Large intestine (tissue), 3 donors: ENCODE results near the gene TIGAR. TPM values are rescaled to one million over a fixed set of nuclear protein-coding genes. Genes with fewer than 3 reads are reported as not detected.

Experiments
- DNase-seq, 2 donors: peaks; one replicate each; pipeline versions ENCODE4 v3.0.0 to v3.0.0-alpha.2; 2013
- H3K27ac ChIP-seq: one replicate; pipeline ENCODE4 v1.5.1; 2013; ENCODE audit warnings: low read length
- H3K27me3 ChIP-seq: 2 replicates; pipeline ENCODE4 v1.6.1; 2013; ENCODE audit warnings: low read length; ENCODE audit not compliant: control insufficient read depth, insufficient read depth
- H3K36me3 ChIP-seq: 2 replicates; pipeline ENCODE4 v1.6.1; 2013; ENCODE audit warnings: low read length; ENCODE audit not compliant: control insufficient read depth, insufficient read depth
- H3K4me1 ChIP-seq: one replicate; pipeline ENCODE4 v1.6.1; 2013; ENCODE audit warnings: low read length; ENCODE audit not compliant: control insufficient read depth, insufficient read depth
- H3K4me3 ChIP-seq: one replicate; pipeline ENCODE4 v1.5.1; 2013; ENCODE audit warnings: low read length
- H3K9me3 ChIP-seq: one replicate; pipeline ENCODE4 v1.6.1; 2013; ENCODE audit warnings: mild to moderate bottlenecking, low read depth, low read length, moderate library complexity; ENCODE audit not compliant: control insufficient read depth
- WGBS: methylation state at CpG from one replicate; pipeline ENCODE4 v1.1.5; 2013; ENCODE audit warnings: low lambda C conversion rate; ENCODE audit not compliant: insufficient coverage; 5-methylcytosine and 5-hydroxymethylcytosine counted together
- polyA plus RNA-seq: library from polyadenylated mRNA; unstranded; fragments of 120-200 nt; gene quantifications from one replicate; pipeline ENCODE4 v1.2.1, GENCODE V29; 2013

The TIGAR gene
- polyA plus RNA-seq, 1 donor, result 5.0 TPM

- no peak for DNase-seq
- no peak overlapping the region for H3K27ac ChIP-seq
- H3K9me3 ChIP-seq, result no peaks in the 10 kb centered on the region
- H3K4me1 ChIP-seq, result peaks cover 71% of the 10 kb centered on the region
- WGBS, result no CpG with 5 or more reads among the region's 12 CpGs
- no peak overlapping the region for H3K4me3 ChIP-seq
- H3K27me3 ChIP-seq, result no peaks in the 10 kb centered on the region
- H3K36me3 ChIP-seq, result peaks cover 92% of the 10 kb centered on the region
These were observed 38.0 kb upstream of the TIGAR start for GRCh38 chr12:4282892-4283511.

- H3K4me1 ChIP-seq, result peaks cover 71% of the 10 kb centered on the region
- WGBS, result no CpG with 5 or more reads among the region's 12 CpGs
- no peaks in the 10 kb centered on the region for H3K27me3 ChIP-seq
- peaks cover 91% of the 10 kb centered on the region for H3K36me3 ChIP-seq
- no peak overlapping the region for H3K4me3 ChIP-seq
- H3K9me3 ChIP-seq, result no peaks in the 10 kb centered on the region
- DNase-seq, result no peak
- H3K27ac ChIP-seq, result no peak overlapping the region
These were observed 37.3 kb upstream of the TIGAR start for GRCh38 chr12:4283512-4284255.

- peaks cover 93% of the 10 kb centered on the region for H3K36me3 ChIP-seq
- no peaks in the 10 kb centered on the region for H3K27me3 ChIP-seq
- H3K4me1 ChIP-seq, result peaks cover 74% of the 10 kb centered on the region
- no peak for DNase-seq
- no peak overlapping the region for H3K27ac ChIP-seq
- H3K4me3 ChIP-seq, result no peak overlapping the region
- H3K9me3 ChIP-seq, result no peaks in the 10 kb centered on the region
- WGBS, result no CpG with 5 or more reads among the region's 4 CpGs
These were observed 36.7 kb upstream of the TIGAR start for GRCh38 chr12:4284306-4284705.

GRCh38 chr12:4285070-4285469 is 35.9 kb upstream of the TIGAR start:
- Histone ChIP-seq H3K36me3 (peaks cover 93% of the 10 kb centered on the region), H3K4me1 (peaks cover 68% of the 10 kb centered on the region), H3K4me3 (no peak overlapping the region), H3K9me3 (no peaks in the 10 kb centered on the region), H3K27ac (no peak overlapping the region), H3K27me3 (no peaks in the 10 kb centered on the region)
- WGBS, result 86% methylated on average over 1 of the region's 8 CpGs
- DNase-seq, result no peak

- H3K27ac ChIP-seq, result no peak overlapping the region
- no CpG with 5 or more reads among the region's 12 CpGs for WGBS
- peaks cover 57% of the 10 kb centered on the region for H3K4me1 ChIP-seq
These were observed 34.8 kb upstream of the TIGAR start for GRCh38 chr12:4286228-4286627.

GRCh38 chr12:4286771-4287317 is 34.2 kb upstream of the TIGAR start:
- no CpG with 5 or more reads among the region's 14 CpGs for whole genome bisulfite sequencing
- H3K27me3 ChIP-seq, result no peaks in the 10 kb centered on the region
- peaks cover 52% of the 10 kb centered on the region for H3K4me1 ChIP-seq
- no peaks in the 10 kb centered on the region for H3K9me3 ChIP-seq
- H3K4me3 ChIP-seq, result no peak overlapping the region
- peaks cover 93% of the 10 kb centered on the region for H3K36me3 ChIP-seq
- peak overlapping the region; percentile 55 for H3K27ac ChIP-seq
- DNase-seq, result peak in 1 of 2 donors; percentile 21

More at GRCh38 chr12:4286228-4286627, 34.8 kb upstream of the TIGAR start:
- Histone ChIP-seq H3K9me3 (no peaks in the 10 kb centered on the region), H3K4me3 (no peak overlapping the region), H3K27me3 (no peaks in the 10 kb centered on the region), H3K36me3 (peaks cover 93% of the 10 kb centered on the region)
- no peak for DNase-seq

GRCh38 chr12:4287325-4288211 is 33.4 kb upstream of the TIGAR start:
- WGBS, result 40% methylated on average over 1 of the region's 18 CpGs
- H3K4me1 ChIP-seq, result peaks cover 45% of the 10 kb centered on the region
- H3K36me3 ChIP-seq, result peaks cover 93% of the 10 kb centered on the region
- no peaks in the 10 kb centered on the region for H3K9me3 ChIP-seq
- H3K27me3 ChIP-seq, result no peaks in the 10 kb centered on the region
- peak in 1 of 2 donors; percentile 82 for DNase-seq
- H3K27ac ChIP-seq, result peak overlapping the region; percentile 55
- no peak overlapping the region for H3K4me3 ChIP-seq

- H3K27ac ChIP-seq, result peak overlapping the region; percentile 55
- no peaks in the 10 kb centered on the region for H3K27me3 ChIP-seq
- H3K9me3 ChIP-seq, result no peaks in the 10 kb centered on the region
- peaks cover 51% of the 10 kb centered on the region for H3K4me1 ChIP-seq
- no CpG with 5 or more reads among the region's 20 CpGs for WGBS
- H3K36me3 ChIP-seq, result peaks cover 93% of the 10 kb centered on the region
- no peak for DNase-seq
- H3K4me3 ChIP-seq, result no peak overlapping the region
These were observed 32.5 kb upstream of the TIGAR start for GRCh38 chr12:4288296-4289131.

GRCh38 chr12:4289231-4289878 is 31.7 kb upstream of the TIGAR start:
- no CpG with 5 or more reads among the region's 20 CpGs for WGBS
- H3K36me3 ChIP-seq, result peaks cover 93% of the 10 kb centered on the region
- no peak overlapping the region for H3K27ac ChIP-seq
- no peak for DNase-seq
- no peak overlapping the region for H3K4me3 ChIP-seq
- H3K9me3 ChIP-seq, result no peaks in the 10 kb centered on the region
- no peaks in the 10 kb centered on the region for H3K27me3 ChIP-seq
- peaks cover 52% of the 10 kb centered on the region for H3K4me1 ChIP-seq
